Activated CD8-positive, alpha-beta memory T cell treated with anti-CD3 and anti-CD28 coated beads, Interleukin-2, amount 50 U/mL, for 1 hour (primary cell): ENCODE measurements around the gene GJA9.
"Not testable (repeated sequence)": the region's sequence is repeated elsewhere in the genome, so short reads cannot be mapped to it uniquely, and the experiment has no call there.

ENCODE experiments used
- DNase-seq: peaks from one replicate; pipeline ENCODE4 v3.0.0-alpha.2; 2020; ENCODE audit errors: extremely low read depth

GJA9 gene

GRCh38 chr1:38881487-38881886, at the start of gene GJA9:
TSS of gene GJA9 (minus strand) at chr1:38881587. CDS start at chr1:38876098, 5,489 bp downstream.
- DNase-seq, result no peak

GRCh38 chr1:38929476-38929875, 48.1 kb upstream of the GJA9 start:
- DNase-seq, result no peak

DNA sequence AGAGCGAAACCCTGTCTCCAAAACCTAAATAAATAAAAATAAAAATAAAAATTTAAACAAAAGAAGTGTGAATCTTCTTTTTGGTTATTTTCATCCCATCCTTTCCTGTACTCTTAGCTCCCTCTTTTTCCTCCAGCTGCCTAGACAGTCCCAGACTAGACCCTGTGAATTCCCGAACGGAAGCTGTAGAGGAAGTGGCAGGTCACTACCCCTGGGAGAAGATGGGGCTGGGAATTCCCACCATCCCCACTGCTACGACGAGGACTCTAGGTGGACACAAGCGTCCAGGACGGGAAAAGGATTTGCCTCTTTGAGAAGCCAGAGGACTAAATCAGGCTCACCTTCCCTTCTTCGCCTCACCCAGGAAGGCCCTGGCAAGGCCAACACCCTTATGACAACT, 47.7 kb upstream of the GJA9 start:
- no peak for DNase-seq

DNA sequence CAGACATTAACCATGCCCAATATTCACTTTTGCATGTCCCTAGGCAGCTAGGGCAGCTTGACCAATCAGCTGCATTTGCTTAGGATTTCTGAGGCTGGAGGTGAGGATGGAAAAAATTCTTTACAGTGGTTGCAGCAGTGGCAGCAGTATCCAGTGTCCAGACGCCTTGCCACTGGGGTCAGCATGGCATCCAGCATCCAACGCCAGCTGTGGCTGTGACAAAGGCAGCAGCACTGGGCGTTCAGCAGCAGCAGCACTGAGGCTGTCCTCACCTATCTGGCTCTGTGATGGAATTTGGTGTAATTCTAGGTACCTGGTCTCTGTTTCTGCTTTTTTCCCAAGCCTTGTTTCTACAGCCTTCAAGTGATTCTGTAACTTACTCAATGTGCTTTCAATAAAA, 44.7 kb upstream of the GJA9 start:
- DNase-seq, result no peak

DNA sequence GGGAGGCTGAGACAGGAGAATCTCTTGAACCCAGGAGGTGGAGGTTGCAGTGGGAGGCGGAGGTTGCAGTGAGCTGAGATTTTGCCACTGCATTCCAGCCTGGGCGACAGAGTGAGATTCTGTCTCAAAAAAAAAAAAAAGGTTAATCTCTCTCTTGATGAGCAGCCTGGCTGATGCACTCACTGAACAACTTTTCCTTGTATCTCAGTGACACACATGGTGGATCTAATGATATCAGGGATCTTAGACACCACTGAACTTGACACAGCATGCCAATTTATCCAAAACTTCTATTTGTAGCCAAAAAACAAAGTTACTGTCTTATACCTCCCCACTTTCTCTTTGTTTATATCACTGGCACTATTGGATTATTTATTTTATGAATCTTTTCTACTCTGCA, 44.0 kb upstream of the GJA9 start:
- no peak for DNase-seq

GRCh38 chr1:38923607-38924006, 42.2 kb upstream of the GJA9 start:
- no peak for DNase-seq

DNA sequence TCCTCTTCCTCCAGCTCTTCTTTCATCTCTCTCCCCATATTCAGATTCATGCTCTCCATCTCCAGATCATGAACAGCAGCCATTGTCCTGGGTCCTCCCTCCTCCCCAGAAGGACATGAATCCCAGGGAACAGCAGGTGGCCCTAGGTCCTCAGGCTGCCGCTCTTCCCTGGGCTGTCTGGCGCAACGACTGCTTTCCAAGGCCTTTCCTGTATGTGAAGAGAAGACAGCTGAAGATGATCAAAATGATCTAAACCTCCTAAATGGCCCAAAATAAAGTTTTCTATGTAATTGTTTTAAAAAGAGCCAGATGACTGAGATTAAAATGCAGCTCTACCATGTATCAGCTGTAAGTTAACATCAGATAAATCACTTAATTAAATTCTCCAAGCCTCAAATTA, 37.7 kb upstream of the GJA9 start:
- no peak for DNase-seq

GRCh38 chr1:38918568-38918967, 37.2 kb upstream of the GJA9 start:
- DNase-seq, result no peak

DNA sequence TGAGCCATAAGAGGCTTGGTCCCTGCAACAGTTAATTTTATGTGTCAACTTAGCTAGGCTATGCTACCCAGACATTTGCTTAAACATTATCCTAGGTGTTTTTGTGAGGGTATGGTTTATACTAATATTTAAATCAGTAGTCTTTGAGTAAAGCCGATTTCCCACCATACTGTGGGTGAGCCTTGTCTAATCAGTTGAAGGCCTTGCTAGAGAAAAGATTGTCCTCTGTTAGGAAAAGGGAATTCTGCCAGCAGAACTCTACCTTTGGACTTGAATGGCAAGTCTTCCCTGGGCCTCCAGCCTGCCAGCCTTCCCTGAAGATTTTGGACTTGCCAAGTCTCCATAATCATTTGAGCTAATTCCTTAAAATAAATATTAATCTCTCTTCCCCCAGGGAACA, 36.4 kb upstream of the GJA9 start:
- no peak for DNase-seq

GRCh38 chr1:38917337-38917736, 36.0 kb upstream of the GJA9 start:
- no peak for DNase-seq

GRCh38 chr1:38915352-38915948, 34.1 kb upstream of the GJA9 start:
- DNase-seq, result no peak

DNA sequence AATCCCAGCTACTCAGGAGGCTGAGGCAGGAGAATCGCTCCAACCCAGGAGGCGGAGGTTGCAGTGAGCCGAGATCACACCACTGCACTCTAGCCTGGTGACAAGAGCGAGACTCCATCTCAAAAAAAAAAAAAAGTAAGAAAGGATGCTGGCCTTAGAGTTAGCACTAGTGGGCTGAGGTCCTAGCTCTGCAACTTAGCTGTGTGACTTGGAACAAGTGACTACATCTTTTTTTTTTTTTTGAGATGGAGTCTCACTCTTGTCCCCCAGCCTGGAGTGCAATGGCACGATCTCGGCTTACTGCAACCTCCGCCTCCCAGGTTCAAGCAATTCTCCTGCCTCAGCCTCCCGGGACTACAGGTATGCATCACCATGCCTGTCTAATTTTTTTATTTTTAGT, 33.5 kb upstream of the GJA9 start:
- not testable (repeated sequence) for DNase-seq

DNA sequence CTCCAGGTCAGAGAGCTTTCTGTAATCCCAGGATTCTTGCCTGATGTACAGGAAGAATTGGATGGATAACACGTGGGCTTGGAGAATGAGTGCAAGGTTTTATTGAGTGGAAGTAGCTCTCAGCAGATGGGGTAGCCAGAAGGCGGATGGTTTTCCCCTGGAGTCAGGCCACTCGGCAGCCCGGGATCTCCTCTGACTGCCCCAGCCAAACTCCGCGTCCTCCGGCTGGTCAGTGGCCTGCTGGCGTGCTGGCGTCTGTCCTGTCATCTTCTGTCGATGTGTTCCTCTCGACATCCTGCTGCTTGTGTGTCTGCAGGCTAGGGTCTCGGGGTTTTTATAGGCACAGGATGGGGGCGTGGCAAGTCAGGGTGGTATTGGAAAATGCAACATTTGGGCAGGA, 27.4 kb upstream of the GJA9 start:
- no peak for DNase-seq

- DNase-seq, result no peak
These were observed 24.6 kb upstream of the GJA9 start for GRCh38 chr1:38905985-38906384.

- no peak for DNase-seq
These were observed 18.2 kb upstream of the GJA9 start for GRCh38 chr1:38899560-38899959.

GRCh38 chr1:38898653-38899230, 17.4 kb upstream of the GJA9 start:
- no peak for DNase-seq

DNA sequence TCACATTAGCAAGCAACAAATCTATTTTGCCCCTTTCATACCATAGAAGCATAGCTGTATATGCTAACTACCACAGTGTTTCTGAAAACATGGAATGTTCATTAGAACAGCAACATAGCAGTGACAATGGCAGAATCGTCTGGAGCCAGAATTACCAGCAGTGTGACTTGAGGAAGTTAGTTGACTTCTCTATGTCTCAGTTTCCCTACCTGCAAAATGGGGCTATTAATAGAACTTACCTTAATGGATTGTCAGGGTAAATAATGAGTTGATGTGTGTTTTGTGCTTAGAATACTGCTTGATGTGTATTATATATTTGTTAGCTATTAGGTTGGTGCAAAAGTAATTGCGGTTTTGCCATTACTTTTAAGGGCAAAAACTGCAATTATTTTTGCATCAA, 14.8 kb upstream of the GJA9 start:
- no peak for DNase-seq

DNA sequence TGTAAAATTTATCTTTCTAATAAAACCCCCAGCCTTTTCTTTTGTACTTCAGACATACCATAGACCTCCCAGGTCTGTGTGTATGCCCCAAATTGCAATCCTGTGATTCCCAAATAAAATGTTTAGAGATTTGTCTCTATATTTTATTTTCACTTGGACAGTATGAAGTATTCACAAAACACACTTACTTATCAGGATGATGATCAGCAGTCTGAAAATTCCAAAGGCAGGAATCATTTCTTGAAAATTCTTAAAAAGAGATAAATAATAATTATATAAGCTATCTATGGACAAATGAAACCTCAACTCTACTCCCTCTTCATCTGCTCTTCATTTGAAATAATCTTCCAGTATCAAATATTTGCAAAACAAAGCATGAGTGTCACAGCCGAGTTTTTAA, 11.6 kb upstream of the GJA9 start:
- no peak for DNase-seq

DNA sequence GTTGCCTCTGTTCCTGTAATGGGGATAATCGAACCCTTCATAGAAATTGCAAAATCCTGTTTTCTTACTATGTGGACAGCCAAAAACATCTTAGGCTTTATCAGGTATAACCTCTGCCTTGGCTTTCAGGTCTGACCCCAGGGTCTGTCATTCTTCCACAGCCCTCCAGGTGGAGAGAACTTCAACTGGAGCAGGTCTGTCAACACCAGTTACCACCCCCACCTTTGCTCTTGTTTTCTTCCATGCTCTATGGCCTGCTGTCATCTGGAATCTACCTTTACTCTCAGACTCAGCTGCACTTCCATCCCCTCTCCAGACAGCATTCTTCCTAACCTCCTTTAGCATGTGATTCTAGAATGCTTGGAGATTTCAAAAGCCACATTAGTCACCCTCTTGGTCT, 10.4 kb upstream of the GJA9 start:
- no peak for DNase-seq

DNA sequence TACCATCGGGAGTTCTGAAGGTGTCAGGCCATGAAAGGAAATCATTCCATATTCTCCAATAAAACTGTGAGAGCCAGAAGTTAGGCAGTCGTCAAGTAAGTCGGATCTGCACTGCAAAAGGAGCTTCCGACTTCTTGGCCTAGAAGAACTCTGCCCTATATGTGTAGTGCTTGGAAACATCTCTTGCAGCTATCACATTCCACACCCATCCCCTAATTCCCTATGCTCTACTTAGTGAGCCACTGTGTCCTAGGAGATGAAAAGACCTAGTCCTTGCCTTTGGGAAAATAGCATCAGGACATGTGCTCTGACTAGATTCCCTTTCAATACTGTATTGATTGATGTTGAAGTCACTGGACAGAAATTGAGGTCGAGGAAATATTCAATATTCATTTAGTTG, 8.2 kb upstream of the GJA9 start:
- DNase-seq, result no peak

DNA sequence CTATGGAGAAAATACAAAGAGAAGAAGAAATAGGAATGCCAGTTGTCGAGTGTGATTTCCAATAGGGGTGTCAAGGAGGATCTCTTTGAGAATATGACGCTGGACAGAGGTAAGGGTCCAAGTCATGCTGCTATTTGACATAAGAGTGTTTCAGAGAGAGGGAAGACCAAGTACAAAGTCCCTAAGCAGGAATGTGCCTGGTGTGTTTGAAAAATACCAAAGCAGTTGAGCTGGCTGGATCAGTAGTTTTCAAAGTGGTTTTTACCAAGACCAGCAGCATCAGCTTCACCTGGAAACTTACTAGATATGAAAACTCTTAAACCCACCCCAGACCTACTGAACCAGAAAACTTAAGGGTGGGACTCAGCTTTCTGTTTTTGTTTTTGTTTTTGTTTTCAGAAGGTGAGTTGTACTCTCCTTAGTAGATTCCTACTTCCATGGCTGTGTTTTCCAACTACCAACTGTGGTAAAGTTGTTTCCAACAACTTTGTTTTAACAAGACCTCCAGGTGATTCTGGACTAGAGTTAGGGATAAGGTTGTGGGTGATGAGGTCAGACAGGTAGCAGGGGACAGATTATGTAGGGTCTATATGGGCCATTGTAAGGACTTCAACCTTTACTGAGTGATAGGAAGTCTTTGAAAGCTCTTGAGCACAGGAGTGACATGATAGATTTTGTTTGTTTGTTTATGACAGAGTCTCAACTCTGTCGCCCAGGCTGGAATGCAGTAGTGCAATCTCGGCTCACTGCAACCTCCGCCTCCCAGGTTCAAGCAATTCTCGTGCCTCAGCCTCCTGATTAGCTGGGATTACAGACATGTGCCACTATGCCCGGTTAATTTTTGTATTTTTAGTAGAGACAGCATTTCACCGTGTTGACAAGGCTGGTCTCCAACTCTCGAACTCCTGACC, 7.3 kb upstream of the GJA9 start:
- no peak for DNase-seq

- DNase-seq, result no peak
These were observed 3.7 kb upstream of the GJA9 start for GRCh38 chr1:38885092-38885491.

DNA sequence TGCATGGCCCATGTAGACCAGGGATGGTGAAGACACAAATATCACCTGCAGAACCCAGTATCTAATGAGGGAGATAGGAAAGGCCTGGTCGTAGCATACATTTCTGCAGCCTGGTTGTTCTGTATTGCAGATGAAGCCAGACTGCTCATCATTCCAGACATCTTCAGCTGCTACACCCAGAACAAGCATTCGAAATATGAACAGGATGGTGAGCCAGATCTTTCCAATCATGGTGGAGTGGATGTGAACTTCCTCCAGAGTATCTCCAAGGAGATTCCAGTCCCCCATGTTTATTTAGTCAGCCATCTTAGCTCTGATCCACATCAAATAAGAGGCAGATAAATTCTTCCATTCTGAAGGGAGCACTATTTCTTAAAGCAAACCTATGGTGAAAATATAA, 5.6 kb downstream of the GJA9 start:
- DNase-seq, result no peak
